Mononuclear cell (primary cell): ENCODE results near the gene PRM1. TPM values are rescaled to one million over a fixed set of nuclear protein-coding genes. Genes with fewer than 3 reads are reported as not detected.

Experiments used
- H3K27me3 ChIP-seq: 2 replicates; pipeline ENCODE4 v1.6.0; 2011; ENCODE audit warnings: low read length, control low read depth; ENCODE audit not compliant: insufficient read depth
- H3K4me1 ChIP-seq: 2 replicates; pipeline ENCODE4 v1.5.1; 2011; ENCODE audit warnings: mild to moderate bottlenecking, low read length, control low read depth; ENCODE audit not compliant: insufficient read depth
- H3K4me3 ChIP-seq: 2 replicates; pipeline ENCODE4 v1.5.1; 2011; ENCODE audit warnings: mild to moderate bottlenecking, low read length, moderate library complexity
- H3K9me3 ChIP-seq: 2 replicates; pipeline ENCODE4 v1.5.1; 2011; ENCODE audit warnings: low read depth, mild to moderate bottlenecking, control low read depth, low read length
- total RNA-seq: library from RNA; depleted of rRNA; stranded (reverse); fragments of >200 nt; gene quantifications from one replicate; pipeline ENCODE4 v1.2.3, GENCODE V29; 2012

PRM1 gene
- total RNA-seq, 1 donor = not detected

DNA sequence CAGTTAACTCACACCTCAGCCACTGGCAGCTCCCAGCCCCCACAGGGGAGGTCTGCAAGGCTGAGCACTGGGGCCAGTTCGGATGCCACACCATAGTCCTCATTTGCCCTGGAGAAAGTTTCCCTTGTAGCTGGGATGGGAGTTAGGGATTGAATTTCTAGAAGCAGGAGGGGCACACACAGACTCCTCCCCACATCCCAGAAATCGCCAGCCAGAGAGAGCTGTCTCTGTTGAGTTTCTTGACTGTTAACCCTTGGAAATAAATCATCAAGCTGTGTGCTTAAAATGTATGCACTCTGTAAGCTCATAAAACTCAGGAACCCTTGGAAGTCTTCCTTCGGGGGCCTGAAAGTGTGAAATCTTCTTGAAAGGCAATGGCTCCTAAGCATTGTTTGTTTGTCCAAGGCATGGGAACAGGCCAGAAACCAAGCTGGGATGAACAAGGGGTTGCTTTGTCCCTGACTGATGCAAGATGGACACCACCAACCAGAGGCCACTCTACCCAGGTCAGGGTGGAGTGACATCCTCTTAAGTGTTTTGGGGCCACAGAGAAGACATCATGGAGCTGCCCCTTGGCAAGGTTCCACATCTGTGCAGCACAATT lies 7.3 kb downstream of the PRM1 start:
- no peaks in the 10 kb centered on the region for H3K27me3 ChIP-seq
- peaks cover 2% of the 10 kb centered on the region for H3K4me1 ChIP-seq
- H3K4me3 ChIP-seq = no peak overlapping the region

DNA sequence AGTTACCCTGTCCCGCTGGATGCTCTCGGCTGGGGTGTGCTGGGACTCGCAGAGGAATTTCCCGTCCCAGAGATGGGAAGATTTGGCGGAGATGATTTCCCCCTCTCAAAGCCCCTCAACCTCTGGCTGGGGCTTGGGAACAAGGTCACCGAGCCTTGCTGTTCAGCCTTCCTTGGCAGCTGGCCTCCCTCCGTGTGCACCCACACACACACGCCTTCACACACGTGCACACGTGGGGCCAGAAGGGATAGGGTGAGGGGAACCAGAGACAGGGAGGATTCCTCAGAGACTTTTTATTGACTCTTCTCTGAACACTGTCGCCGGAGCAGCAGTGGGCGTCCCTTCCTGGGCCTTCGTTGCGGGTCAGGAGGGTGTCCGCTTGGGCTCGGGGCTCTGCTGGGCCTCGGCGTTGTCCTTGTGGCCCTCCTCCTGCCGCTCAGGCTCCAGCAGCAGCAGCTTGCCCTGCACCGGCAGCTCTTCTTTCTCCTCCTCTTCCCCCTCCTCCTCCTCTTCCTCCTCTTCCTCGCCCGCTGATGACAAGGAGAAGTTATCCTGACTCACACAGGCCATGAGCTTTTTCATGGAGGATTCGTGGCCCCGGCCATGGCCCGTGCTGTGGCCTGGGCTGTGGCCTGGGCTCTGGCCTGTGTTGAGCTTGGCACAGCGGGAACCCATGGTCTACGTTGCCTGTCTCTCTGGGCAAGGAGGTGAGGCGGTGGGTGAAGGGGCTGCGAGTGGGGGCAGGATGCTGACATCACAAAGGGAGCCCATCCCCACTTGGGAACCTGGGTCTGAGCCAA lies 8.0 kb downstream of the PRM1 start, which contains the start of gene PRM3:
Gene PRM3, minus strand, starts transcription at position 709 of the 800 bp plus-strand sequence. Its CDS starts 34 bp downstream, at position 675.
- Histone ChIP-seq H3K27me3 (no peaks in the 10 kb centered on the region), H3K4me1 (no peaks in the 10 kb centered on the region), H3K4me3 (no peak within 1 kb of the TSS), H3K9me3 (no peaks in the 10 kb centered on the region)

More for the DNA sequence above, 7.3 kb downstream of the PRM1 start:
- H3K9me3 ChIP-seq = no peaks in the 10 kb centered on the region

DNA sequence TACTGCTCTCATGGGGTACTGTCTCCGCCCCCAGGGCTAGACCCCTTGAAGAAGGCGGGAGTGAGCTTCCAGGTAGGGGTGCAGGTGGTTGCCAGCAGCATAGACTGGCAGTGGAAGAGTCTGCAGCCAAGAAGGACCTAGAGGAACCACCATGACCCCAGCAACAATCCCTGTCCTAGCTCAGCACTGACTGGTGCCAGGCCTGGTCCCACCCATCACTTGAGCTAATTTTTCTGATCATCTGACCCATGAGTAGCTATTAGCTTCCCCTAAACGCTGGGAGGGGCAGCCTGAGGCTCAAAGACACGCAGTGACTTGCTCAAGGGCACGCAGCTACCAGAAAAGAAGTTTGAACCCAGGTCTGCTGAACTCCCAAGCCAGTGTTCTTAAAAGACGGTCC lies 8.6 kb downstream of the PRM1 start:
- H3K4me3 ChIP-seq = no peak overlapping the region
- H3K9me3 ChIP-seq = no peaks in the 10 kb centered on the region
- H3K27me3 ChIP-seq = no peaks in the 10 kb centered on the region
- H3K4me1 ChIP-seq = no peaks in the 10 kb centered on the region

DNA sequence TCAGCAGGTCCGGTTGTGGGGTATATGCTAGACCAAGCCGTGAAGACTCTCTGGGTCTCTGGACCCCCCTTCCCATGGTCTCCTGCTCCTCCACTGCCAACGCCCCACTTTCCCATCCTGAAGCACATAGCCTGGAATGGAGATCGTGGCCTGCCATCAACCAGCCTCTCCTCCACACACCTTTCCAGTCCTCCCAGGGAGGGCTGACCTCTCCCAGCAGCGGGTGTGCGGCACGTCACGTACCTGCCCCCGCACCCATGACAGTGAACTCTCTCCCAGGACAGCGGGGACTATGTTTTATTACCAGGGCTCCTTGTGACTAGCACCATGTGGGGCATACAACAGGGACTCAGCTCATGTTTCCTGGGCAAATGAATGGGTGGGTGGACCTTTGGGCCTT lies 9.5 kb downstream of the PRM1 start:
- Histone ChIP-seq H3K4me3 (no peak overlapping the region), H3K27me3 (no peaks in the 10 kb centered on the region), H3K4me1 (no peaks in the 10 kb centered on the region), H3K9me3 (no peaks in the 10 kb centered on the region)

DNA sequence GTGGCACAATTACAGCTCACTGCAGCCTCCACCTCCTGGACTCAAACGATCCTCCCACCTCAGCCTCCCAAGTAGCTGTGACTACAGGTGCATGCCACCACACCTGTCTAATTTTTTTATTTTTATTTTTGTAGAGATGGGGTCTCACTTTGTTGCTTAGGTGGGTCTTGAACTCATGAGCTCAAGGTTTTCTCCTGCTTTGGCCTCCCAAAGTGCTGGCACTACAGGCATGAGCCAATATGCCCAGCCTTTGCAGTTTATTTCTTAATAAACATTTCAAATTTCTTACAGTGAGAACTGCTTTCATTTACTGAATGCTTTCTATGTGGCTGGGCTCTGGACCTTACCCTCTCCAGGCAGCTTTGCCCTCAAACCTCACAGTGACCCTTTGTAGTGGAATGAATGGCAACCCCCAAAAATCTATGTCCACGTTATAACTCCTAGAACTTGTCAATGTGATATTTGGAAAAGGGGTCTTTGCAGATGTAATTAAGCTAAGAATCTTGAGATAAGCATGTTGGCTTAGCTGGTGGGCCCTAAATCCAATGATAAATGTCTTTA lies 10.4 kb downstream of the PRM1 start:
- no peaks in the 10 kb centered on the region for H3K9me3 ChIP-seq
- no peak overlapping the region for H3K4me3 ChIP-seq
- no peaks in the 10 kb centered on the region for H3K27me3 ChIP-seq
- H3K4me1 ChIP-seq = no peaks in the 10 kb centered on the region

DNA sequence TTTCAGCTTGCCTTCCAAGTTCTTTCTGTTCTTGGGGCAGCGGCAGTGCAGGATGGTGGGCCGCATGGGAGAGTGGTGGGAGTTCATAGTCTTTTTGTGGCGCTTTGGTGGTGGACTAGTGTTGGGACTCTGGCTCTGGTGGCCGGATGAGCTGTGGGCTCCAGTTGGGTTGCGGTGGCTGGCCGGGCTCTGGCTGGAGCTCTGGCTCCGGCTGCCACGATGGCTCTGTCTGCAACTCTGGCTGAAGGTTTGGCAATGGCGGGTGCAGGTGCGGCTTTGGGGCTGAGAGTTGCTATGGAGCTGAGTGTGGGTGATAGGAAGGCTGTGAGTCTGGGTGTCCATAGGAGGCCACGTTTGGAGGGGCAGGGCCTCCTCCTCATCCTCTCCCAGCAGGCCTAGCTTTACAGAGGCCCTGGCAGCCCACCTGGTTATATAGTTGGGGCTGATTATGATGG lies 12.2 kb downstream of the PRM1 start, which contains the start of gene TNP2:
Gene TNP2, minus strand, starts transcription at position 405 of the 455 bp plus-strand sequence. Its CDS starts 63 bp downstream, at position 342.
- H3K4me1 ChIP-seq = peaks cover 9% of the 10 kb centered on the region

DNA sequence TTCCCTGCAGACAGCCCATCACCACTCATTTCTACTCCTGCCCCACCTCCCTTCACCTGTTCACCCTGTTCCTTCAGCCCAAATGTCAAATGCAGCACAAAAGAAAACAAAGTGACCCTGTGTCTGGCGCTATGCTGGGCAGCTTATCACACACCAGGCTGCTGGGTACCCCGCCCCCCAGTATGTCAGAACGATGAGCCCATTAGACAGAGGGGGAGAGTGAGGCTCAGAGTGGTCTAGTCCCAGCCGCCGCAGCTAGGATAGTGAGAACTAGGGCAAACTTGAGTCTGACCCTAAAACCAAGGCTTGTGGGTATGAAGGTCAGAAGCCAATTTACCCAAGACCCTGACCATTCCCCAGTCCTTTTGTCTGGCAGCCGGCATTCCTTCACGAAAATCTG lies 16.0 kb downstream of the PRM1 start:
- Histone ChIP-seq H3K4me3 (no peak overlapping the region), H3K9me3 (no peaks in the 10 kb centered on the region), H3K4me1 (peaks cover 14% of the 10 kb centered on the region), H3K27me3 (no peaks in the 10 kb centered on the region)

More for the DNA sequence above, 12.2 kb downstream of the PRM1 start, which contains the start of gene TNP2:
- Histone ChIP-seq H3K4me3 (no peak within 1 kb of the TSS), H3K27me3 (no peaks in the 10 kb centered on the region), H3K9me3 (no peaks in the 10 kb centered on the region)

DNA sequence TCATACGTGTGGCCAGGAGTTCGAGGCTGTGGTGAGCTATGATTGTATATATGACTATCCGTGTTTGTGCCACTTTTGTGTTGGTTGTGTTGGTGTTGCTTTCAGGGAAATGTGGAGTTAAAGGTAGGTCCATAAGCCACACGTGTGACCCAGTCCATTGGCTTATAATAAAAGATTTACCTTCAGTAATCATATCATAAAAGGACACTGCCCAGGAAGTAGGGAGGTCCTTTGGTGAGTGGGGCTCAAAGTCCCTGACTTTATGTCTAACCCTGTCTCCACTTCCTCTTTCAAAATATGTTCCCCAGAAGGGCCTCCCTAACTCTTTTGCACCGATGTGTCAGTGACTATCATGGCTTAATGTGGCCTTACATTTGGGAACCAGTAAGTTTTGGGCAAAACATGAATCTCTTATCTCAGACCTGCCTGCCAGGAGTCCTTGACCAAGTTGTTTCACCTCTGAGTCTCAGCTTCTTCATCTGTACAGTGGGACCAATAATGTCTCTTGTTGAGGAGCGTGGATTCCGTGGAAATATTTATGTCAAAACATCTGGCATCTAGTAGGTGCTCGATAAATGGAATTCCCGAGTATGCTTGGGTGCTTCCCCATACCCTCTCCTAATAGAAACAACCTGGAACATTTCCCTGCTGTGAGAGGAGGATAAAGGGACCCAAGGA lies 16.8 kb downstream of the PRM1 start:
- Histone ChIP-seq H3K4me3 (no peak overlapping the region), H3K9me3 (no peaks in the 10 kb centered on the region), H3K27me3 (no peaks in the 10 kb centered on the region), H3K4me1 (peaks cover 15% of the 10 kb centered on the region)

DNA sequence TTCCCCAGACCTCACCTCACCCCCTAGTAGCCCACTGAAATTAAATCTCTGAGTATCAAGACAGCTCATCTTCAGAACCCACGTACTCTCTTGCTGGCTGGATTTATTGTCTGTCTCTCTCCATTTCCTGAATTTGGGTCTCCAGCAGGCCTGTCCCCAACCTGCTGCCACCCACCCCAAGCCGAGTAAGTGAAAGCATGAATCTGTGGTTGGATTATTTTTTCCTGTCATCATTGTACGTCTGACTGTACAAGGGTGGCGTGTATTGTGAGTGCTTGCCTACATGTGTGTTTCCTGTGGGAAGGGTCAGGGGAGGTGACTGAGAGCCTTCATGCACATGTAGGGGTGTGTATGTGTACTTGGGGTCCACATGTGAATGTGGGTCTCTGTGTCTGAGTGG lies 17.4 kb downstream of the PRM1 start:
- Histone ChIP-seq H3K4me3 (no peak overlapping the region), H3K27me3 (no peaks in the 10 kb centered on the region), H3K4me1 (peaks cover 21% of the 10 kb centered on the region), H3K9me3 (no peaks in the 10 kb centered on the region)

DNA sequence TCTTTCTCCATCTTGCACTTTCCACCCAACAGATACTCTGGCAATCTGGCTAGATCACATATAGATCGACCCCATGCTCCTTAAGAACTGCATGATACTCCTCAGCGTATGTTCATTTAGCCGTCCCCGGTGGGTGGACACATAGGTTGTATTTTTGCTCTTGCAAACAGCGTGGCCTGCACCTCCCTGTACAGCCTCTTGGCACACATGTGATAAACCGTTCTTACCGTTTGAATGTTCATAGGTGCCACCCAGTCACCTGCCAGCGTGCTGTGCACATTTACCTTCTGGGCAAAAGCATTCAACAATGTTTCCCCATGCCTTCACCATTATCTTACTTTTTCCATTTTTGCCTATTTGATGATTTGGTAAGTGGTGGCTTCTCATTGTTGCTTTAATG lies 18.2 kb downstream of the PRM1 start:
- peaks cover 29% of the 10 kb centered on the region for H3K4me1 ChIP-seq
- no peak overlapping the region for H3K4me3 ChIP-seq
- no peaks in the 10 kb centered on the region for H3K27me3 ChIP-seq
- no peaks in the 10 kb centered on the region for H3K9me3 ChIP-seq

DNA sequence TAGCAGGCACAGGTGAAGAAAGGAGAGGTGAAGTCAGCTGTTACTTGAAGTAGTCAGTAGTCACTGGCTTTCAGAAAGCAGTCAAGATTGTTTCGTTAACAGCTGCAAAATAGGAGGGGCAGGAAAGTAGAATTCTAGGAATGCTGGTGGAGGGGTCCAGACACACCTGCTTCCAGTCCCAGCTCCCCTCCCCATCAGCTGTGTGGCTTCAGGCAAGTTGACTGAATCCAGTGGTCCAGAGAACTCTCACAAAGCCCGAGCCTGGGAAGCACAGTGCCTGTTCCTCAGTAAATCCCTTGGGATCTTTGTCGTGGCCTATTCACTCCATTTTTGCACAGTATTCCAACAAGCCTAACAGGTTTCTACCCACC lies 20.5 kb downstream of the PRM1 start:
- Histone ChIP-seq H3K4me1 (peaks cover 44% of the 10 kb centered on the region), H3K9me3 (no peaks in the 10 kb centered on the region)

DNA sequence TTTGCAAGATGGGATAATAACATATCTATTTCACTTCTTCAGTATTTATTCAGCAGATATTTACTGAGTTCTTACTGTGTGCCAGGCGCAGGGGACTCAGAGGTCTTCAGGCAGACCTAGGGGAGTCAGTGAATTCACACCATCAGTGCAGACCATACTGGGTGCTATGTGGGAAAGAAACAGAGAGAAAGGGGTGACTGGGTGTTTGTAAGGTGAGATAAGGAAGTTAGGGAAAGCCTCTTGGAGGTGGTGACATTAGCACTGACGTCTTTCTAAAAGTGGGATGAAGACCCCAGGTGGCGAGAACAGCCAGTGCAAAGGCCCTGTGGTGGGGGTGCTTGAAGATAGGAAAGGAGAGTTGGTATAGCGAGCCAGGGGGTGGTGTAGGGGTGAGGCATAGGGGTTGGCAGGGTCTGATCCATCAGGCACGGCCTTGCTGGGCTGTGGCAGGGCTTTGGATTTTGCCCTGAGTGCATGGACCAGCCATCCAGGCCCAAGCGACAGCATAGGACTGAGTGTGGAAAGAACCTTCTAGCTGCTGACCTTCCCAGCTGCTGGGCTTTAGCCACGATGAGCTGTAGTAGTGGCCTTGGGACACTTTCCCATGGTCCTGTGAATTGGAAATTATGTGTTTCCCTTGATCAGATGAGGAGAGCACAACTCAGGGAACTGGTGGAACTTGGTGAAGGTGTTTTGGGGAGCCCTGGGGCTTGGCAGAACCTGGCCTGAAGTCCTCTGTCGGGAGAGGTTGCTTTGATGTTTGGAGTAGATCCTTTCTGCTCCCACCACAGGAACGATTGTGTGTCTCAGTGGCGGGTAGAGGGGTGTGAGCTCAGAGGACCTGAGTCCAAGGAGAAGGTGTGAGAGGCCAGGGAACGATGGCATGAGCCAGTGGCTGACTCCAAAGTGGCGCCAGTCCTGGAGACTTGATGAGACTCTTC lies 21.2 kb downstream of the PRM1 start:
- Histone ChIP-seq H3K27me3 (no peaks in the 10 kb centered on the region), H3K9me3 (no peaks in the 10 kb centered on the region), H3K4me1 (peaks cover 49% of the 10 kb centered on the region), H3K4me3 (no peak overlapping the region)

More for the DNA sequence above, 20.5 kb downstream of the PRM1 start:
- Histone ChIP-seq H3K4me3 (no peak overlapping the region), H3K27me3 (no peaks in the 10 kb centered on the region)

DNA sequence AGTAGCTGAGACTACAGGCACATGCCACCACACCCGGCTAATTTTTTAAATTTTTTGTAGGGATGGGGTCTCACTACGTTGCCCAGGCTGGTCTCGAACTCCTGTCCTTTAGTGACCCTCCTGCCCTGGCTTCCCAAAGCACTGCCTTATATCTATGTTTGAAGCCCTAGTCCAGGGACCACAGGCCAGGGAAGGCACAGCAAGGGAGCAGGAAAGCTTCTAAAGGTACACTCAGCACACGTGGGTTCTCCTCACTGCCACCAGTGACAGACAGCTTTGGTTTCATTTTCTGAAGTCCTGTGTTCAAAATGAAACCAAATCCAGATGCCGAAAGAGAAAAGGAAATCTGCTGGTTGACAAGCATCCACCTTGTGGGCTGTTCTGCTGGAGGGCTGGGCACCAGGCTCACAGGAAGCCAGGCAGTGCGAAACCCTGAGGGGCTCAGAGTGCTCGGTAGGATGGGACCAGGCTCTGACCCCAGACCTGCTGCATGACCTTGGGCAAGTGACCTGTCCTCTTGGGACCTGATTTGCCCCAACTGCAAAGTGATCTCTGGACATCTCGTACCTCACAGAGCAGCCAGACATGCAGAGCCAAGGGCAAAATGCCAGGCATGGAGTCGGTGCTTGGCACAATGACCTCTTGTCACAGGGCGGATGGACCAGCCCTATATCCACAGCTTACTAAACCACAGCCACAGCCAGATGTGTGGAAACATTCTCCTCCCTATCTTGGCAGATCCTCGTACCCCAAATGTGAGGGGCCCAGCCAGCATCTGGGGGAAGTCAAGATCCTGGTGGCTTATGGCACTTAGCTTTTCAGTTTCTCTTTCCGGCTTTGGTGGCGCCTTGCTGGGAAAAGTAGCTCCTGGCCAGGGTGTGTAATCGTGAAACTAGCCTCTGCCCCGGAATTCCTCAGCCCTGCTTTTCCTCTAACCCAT lies 22.3 kb downstream of the PRM1 start:
- Histone ChIP-seq H3K27me3 (peaks cover 4% of the 10 kb centered on the region), H3K4me1 (peaks cover 50% of the 10 kb centered on the region), H3K9me3 (no peaks in the 10 kb centered on the region), H3K4me3 (no peak overlapping the region)
